ENCODE measurements around the gene RPSA.

DNA sequence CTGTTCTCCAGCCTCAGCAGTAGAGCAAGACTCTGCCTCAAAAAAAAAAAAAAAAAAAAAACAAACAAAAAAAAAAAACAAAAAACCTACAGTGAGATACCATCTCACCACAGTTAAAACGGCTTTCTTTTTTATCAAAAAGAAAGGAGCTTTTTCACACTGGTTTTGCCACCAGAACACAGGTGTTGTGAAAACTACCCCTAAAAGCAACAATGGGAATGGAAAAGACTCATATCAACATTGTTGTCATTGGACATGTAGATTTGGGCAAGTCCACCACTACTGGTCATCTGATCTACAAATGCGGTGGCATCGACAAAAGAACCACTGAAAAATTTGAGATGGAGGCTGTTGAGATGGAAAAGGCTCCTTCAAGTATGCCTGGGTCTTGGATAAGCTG, 48.2 kb upstream of the RPSA start:
- TF ChIP-seq, protein P1, sequence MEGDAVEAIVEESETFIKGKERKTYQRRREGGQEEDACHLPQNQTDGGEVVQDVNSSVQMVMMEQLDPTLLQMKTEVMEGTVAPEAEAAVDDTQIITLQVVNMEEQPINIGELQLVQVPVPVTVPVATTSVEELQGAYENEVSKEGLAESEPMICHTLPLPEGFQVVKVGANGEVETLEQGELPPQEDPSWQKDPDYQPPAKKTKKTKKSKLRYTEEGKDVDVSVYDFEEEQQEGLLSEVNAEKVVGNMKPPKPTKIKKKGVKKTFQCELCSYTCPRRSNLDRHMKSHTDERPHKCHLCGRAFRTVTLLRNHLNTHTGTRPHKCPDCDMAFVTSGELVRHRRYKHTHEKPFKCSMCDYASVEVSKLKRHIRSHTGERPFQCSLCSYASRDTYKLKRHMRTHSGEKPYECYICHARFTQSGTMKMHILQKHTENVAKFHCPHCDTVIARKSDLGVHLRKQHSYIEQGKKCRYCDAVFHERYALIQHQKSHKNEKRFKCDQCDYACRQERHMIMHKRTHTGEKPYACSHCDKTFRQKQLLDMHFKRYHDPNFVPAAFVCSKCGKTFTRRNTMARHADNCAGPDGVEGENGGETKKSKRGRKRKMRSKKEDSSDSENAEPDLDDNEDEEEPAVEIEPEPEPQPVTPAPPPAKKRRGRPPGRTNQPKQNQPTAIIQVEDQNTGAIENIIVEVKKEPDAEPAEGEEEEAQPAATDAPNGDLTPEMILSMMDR (conservative IDR thresholded peaks at IDR 0.05; ENCODE audit: low read depth in 2 of 2) = no peak
- TF ChIP-seq EZH2 (IDR thresholded peaks at IDR 0.05; ENCODE audit: low read depth, unreplicated experiment) (no peak), POLR2AphosphoS5 (IDR thresholded peaks at IDR 0.05; ENCODE audit: low read depth) (no peak), NANOG (IDR thresholded peaks at IDR 0.05; ENCODE audit: borderline replicate concordance) (no peak), EZH2phosphoT487 (IDR thresholded peaks at IDR 0.05; ENCODE audit: unreplicated experiment) (no peak)
- TF ChIP-seq, protein P2, sequence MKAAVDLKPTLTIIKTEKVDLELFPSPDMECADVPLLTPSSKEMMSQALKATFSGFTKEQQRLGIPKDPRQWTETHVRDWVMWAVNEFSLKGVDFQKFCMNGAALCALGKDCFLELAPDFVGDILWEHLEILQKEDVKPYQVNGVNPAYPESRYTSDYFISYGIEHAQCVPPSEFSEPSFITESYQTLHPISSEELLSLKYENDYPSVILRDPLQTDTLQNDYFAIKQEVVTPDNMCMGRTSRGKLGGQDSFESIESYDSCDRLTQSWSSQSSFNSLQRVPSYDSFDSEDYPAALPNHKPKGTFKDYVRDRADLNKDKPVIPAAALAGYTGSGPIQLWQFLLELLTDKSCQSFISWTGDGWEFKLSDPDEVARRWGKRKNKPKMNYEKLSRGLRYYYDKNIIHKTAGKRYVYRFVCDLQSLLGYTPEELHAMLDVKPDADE (IDR thresholded peaks at IDR 0.05) = no peak
- TF ChIP-seq, protein P3, sequence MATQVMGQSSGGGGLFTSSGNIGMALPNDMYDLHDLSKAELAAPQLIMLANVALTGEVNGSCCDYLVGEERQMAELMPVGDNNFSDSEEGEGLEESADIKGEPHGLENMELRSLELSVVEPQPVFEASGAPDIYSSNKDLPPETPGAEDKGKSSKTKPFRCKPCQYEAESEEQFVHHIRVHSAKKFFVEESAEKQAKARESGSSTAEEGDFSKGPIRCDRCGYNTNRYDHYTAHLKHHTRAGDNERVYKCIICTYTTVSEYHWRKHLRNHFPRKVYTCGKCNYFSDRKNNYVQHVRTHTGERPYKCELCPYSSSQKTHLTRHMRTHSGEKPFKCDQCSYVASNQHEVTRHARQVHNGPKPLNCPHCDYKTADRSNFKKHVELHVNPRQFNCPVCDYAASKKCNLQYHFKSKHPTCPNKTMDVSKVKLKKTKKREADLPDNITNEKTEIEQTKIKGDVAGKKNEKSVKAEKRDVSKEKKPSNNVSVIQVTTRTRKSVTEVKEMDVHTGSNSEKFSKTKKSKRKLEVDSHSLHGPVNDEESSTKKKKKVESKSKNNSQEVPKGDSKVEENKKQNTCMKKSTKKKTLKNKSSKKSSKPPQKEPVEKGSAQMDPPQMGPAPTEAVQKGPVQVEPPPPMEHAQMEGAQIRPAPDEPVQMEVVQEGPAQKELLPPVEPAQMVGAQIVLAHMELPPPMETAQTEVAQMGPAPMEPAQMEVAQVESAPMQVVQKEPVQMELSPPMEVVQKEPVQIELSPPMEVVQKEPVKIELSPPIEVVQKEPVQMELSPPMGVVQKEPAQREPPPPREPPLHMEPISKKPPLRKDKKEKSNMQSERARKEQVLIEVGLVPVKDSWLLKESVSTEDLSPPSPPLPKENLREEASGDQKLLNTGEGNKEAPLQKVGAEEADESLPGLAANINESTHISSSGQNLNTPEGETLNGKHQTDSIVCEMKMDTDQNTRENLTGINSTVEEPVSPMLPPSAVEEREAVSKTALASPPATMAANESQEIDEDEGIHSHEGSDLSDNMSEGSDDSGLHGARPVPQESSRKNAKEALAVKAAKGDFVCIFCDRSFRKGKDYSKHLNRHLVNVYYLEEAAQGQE (IDR thresholded peaks at IDR 0.05; ENCODE audit: unreplicated experiment) = no peak
